Spinal cord (tissue), 10 donors: Measurements from ENCODE around the gene CSNK2A1. TPM values are rescaled to one million over a fixed set of nuclear protein-coding genes. Genes with fewer than 3 reads are reported as not detected.

ENCODE experiments used
- DNase-seq, 6 donors: peaks; one replicate each; pipeline versions ENCODE4 v3.0.0 to v3.0.0-alpha.2; 2013 to 2015; ENCODE audit warnings: low spot score in 6 of 6, low read depth in 4 of 6
- H3K27ac ChIP-seq: one replicate; pipeline ENCODE4 v1.5.1; 2013; ENCODE audit warnings: low read depth, low read length, control low read depth
- H3K27me3 ChIP-seq: one replicate; pipeline ENCODE4 v1.6.1; 2013; ENCODE audit warnings: low read length; ENCODE audit not compliant: control insufficient read depth, insufficient read depth
- H3K36me3 ChIP-seq: one replicate; pipeline ENCODE4 v1.6.1; 2013; ENCODE audit warnings: low read length; ENCODE audit not compliant: control insufficient read depth, insufficient read depth
- H3K4me1 ChIP-seq: one replicate; pipeline ENCODE4 v1.6.1; 2013; ENCODE audit warnings: low read length; ENCODE audit not compliant: control insufficient read depth, insufficient read depth
- H3K4me3 ChIP-seq: one replicate; pipeline ENCODE4 v1.5.1; 2013; ENCODE audit warnings: low read depth, low read length, control low read depth
- H3K9me3 ChIP-seq: one replicate; pipeline ENCODE4 v1.6.1; 2013; ENCODE audit warnings: low read length; ENCODE audit not compliant: control insufficient read depth, insufficient read depth
- WGBS: methylation state at CpG from one replicate; pipeline ENCODE4 v1.1.5; 2013; ENCODE audit warnings: missing lambda C conversion rate; ENCODE audit not compliant: insufficient coverage; 5-methylcytosine and 5-hydroxymethylcytosine counted together
- long read RNA-seq, 4 donors: transcript quantifications; one replicate each; lab custom pipeline, GENCODE V29; 2026
- polyA plus RNA-seq, 2 donors: library from polyadenylated mRNA; unstranded; fragments of 120-200 nt; gene quantifications; one replicate each; pipeline ENCODE4 v1.2.1, GENCODE V29; 2013; ENCODE audit not compliant: insufficient read length in 2 of 2
- total RNA-seq, 2 donors: library from RNA; depleted of rRNA in 1 of 2; stranded (reverse); fragments of 120-200 nt in 1 of 2; fragments of >200 nt in 1 of 2; gene quantifications; one replicate each; pipeline versions ENCODE4 v1.2.3 to v1.2.4, GENCODE V29; 2013 to 2014
- donor health status: healthy.

The CSNK2A1 gene
- total RNA-seq = 100 to 1,000 TPM; 161 to 164 TPM
- polyA plus RNA-seq = 100 to 1,000 TPM; 121 to 130 TPM
- long read RNA-seq, donor 1, full-length matches to known transcripts = 41 of 41 reads
- long read RNA-seq, donor 1, partial matches to known transcripts = 0 of 41 reads
- long read RNA-seq, donor 1, other reads (novel, unspliced or antisense) = 0 of 41 reads
- long read RNA-seq, donor 2, full-length matches to known transcripts = 11 of 11 reads
- long read RNA-seq, donor 2, partial matches to known transcripts = 0 of 11 reads
- long read RNA-seq, donor 2, other reads (novel, unspliced or antisense) = 0 of 11 reads
- long read RNA-seq, donor 3, full-length matches to known transcripts = 19 of 26 reads
- long read RNA-seq, donor 3, partial matches to known transcripts = 7 of 26 reads
- long read RNA-seq, donor 3, other reads (novel, unspliced or antisense) = 0 of 26 reads
- long read RNA-seq, donor 4, full-length matches to known transcripts = 17 of 27 reads
- long read RNA-seq, donor 4, partial matches to known transcripts = 10 of 27 reads
- long read RNA-seq, donor 4, other reads (novel, unspliced or antisense) = 0 of 27 reads

DNA sequence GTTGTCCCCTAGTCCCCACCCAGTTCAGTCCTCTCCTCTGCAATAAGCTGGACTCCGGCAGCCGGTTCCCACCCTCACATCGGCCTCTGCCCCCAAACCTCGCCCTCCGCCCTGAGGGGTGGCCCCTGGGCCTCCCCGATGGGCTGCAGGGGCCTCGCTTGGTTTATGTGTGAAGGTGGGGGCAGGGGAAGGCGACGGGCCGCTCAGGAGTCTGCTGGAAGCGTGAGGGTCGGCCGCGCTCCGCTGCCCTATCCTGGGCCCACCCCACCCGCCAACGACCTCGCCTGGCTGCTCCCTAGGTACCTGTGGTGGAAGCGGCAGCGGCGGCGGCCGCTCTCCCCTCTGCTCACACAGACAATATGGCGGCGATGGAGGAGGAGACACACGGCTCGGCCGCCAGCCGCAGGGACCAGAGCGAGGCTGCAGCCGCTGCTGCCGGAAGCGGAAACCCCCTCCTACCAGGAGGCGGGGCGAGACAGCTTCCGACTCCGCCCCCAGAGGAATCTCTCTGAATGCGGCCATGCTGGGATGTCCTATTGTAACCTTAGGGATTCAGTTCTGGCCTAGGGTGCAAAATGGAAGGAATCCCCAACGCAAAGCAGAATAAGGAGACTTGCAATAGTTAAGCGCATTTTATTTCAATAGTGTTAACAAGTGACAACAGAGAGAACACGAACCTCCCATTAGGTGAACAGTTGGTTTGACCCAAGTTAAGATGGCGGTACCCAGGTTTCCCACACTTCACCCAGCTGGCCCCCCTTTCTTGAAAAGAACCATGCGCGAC is at the start of gene CSNK2A1:
CSNK2A1 (minus strand) TSS at position 422 of the 784 bp plus-strand sequence. CDS start 35,239 bp downstream, outside the sequence.
- no peaks in the 10 kb centered on the region for H3K36me3 ChIP-seq
- no peaks in the 10 kb centered on the region for H3K27me3 ChIP-seq
- H3K9me3 ChIP-seq = peaks cover 2% of the 10 kb centered on the region
- DNase-seq = peak; percentile 95 to 99 (median 98)
- peak within 1 kb of the TSS; percentile 98 for H3K4me3 ChIP-seq
- peaks cover 7% of the 10 kb centered on the region for H3K4me1 ChIP-seq
- 0% methylated on average over 34 of the region's 44 CpGs for WGBS
- H3K27ac ChIP-seq = peak within 1 kb of the TSS; percentile 91

DNA sequence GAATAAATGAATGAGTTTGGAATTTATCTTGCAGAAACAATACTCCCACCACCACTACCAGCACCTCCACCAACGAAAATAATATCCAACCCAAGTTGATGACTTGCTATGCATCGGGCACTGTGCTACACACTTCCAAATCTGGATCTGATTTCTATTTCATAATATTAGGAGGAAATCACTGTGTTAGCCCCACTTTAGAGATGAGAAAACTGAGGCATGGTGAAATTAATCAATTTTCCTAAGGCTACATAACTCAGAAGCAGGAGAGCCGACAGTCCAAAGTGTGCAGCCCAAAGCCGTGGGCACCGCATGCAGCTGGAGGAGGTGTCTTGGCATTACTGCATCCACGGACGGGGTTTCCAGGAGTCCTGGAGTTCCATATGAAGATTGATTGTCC is 48.9 kb upstream of the CSNK2A1 start:
- Histone ChIP-seq H3K4me1 (peaks cover 3% of the 10 kb centered on the region), H3K27me3 (no peaks in the 10 kb centered on the region), H3K27ac (no peak overlapping the region), H3K36me3 (no peaks in the 10 kb centered on the region), H3K4me3 (no peak overlapping the region), H3K9me3 (no peaks in the 10 kb centered on the region)
- no peak for DNase-seq
- WGBS = 91% methylated on average over 5 of the region's 7 CpGs

DNA sequence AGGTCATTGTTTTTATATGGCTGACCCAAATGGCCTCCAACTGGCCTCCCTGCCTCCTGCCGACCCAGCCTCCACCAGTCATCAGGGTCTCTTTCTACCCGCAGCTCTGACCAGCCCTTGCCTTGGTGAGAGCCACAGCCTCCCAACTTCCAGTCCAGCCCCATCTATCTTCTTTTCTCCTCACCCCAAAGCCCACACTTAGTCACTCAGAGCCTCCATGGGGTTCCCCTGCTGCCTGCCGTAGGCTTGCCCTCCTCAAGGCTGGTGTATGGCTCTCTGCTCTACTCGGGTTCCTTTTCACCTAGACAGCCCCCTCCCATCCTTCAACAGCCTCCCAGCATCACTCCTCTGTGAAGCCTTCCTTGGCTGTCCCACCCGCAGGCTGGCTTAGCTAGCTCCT is 48.4 kb upstream of the CSNK2A1 start:
- 87% methylated on average over 4 of the region's 5 CpGs for WGBS
- no peaks in the 10 kb centered on the region for H3K9me3 ChIP-seq
- no peak overlapping the region for H3K4me3 ChIP-seq
- H3K36me3 ChIP-seq = no peaks in the 10 kb centered on the region
- H3K27me3 ChIP-seq = no peaks in the 10 kb centered on the region
- no peak for DNase-seq
- peaks cover 3% of the 10 kb centered on the region for H3K4me1 ChIP-seq
- no peak overlapping the region for H3K27ac ChIP-seq

DNA sequence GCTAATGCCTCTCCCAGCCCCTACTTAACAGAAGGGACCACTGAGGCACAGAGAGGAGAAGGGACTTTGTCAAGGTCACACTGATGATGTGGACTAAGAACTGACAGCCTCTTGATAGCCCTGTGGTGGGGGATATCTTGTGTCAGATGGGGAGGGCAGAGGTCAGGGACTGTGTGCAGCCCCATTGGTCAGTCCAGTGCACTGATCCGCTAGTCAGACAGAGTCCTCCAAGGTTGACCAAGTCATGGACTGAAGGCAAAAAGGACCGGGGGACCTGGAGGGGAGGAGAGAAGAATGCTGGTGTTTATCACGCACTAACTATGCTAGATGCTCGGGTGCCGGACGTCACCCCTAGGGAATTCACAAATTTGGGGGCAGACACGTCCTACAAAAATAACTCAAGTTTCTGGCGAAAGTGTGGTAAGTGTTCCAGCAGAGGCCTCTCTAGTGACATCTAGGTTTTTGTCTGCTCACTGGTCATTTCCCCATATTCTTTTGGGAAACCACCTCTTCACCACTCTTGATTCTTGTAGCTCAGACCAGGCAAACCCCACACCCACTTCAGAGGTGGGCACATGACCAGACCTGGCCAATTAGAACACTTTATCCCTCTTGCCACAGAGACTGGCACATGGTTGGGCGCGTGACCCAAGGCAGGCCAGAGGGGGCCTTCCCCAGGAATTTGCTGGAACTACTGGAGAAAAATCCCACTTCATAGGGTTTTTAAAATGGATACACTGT is 45.5 kb upstream of the CSNK2A1 start:
- Histone ChIP-seq H3K4me1 (no peaks in the 10 kb centered on the region), H3K36me3 (no peaks in the 10 kb centered on the region), H3K27ac (no peak overlapping the region), H3K27me3 (no peaks in the 10 kb centered on the region), H3K4me3 (no peak overlapping the region), H3K9me3 (no peaks in the 10 kb centered on the region)
- 83% methylated on average over 9 of the region's 10 CpGs for WGBS
- DNase-seq = no peak

DNA sequence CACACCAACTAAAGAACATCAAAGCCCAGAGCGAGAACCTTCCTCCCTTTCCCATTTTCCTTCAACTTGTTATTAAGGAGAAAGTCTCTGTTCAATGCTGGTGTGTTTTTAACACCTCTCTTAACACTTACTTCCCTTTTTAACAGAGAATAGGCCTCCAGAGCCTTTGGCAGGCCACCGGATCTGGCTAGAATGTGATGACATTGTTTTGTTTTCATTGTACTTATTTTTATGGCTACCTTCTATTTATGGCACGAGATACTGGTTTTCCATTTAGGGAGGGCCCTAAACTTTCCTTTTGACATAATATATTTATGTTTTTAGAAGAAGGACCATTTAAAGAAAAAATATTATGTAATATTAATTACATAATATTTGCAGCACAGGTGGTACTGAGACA is 44.9 kb upstream of the CSNK2A1 start:
- Histone ChIP-seq H3K27me3 (no peaks in the 10 kb centered on the region), H3K4me1 (no peaks in the 10 kb centered on the region), H3K4me3 (no peak overlapping the region), H3K36me3 (no peaks in the 10 kb centered on the region), H3K27ac (no peak overlapping the region), H3K9me3 (no peaks in the 10 kb centered on the region)
- no CpG with 5 or more reads among the region's 3 CpGs for WGBS
- DNase-seq = no peak

DNA sequence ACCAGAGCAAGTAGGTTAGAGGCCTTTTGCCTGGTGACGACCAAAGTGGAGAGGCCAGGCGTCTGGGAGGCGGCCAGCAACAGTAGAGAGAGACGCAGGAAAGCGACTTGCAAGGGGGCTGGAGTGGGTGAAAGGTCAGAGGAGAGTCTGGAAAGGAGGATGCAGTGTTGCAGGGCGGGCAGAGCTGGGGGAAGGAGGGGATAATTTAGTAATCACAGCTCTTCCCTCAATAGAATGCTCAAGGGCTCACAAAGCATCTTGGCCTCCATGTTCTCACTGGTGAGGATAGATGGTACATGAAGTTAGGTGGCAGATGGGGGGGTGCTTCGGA is 41.3 kb upstream of the CSNK2A1 start:
- no peak overlapping the region for H3K27ac ChIP-seq
- no peak overlapping the region for H3K4me3 ChIP-seq
- no peaks in the 10 kb centered on the region for H3K36me3 ChIP-seq
- no peak for DNase-seq
- no peaks in the 10 kb centered on the region for H3K4me1 ChIP-seq
- H3K9me3 ChIP-seq = no peaks in the 10 kb centered on the region
- WGBS = 74% methylated on average over 5 of the region's 7 CpGs
- no peaks in the 10 kb centered on the region for H3K27me3 ChIP-seq

DNA sequence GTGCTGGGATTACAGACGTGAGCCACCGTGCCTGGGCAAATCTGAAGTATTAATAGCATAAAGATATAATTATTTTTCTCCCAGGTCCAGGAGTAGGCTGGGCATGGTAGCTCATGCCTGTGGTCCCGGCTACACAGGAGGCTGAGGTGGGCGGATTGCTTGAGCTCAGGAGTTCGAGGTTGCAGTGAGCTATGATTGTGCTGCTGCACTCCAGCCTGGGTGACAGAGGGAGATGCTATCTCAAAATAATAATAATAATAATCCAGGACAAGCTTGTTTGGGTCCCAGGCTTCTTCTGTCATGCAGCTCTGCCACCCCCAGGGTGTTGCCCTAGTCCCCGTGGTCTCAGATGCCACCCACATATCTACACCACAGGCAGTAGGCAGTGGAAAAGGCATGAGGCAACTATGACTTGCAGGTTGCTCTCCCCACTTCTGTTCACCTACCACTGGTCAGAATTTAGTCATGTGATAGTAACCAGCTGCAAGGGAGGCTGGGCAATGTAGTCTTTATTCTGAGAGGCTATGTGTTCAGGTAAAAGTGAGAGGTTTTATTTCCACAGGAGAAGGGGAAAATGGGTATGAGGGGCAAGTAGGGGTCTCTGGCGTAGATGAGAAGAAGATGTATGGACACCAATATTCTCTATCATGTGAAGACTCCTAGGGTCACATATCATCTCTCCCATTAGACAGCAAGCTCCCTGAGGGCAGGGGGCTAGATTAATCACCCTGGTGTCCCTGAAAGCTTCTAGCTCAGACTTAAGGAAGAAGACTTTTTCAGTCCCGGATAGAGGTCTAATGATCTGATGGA is 40.8 kb upstream of the CSNK2A1 start:
- Histone ChIP-seq H3K27me3 (no peaks in the 10 kb centered on the region), H3K27ac (no peak overlapping the region), H3K4me1 (no peaks in the 10 kb centered on the region), H3K9me3 (no peaks in the 10 kb centered on the region), H3K36me3 (no peaks in the 10 kb centered on the region), H3K4me3 (no peak overlapping the region)
- 85% methylated on average over 1 of the region's 8 CpGs for WGBS
- DNase-seq = peak in 1 of 6 donors; percentile 63

DNA sequence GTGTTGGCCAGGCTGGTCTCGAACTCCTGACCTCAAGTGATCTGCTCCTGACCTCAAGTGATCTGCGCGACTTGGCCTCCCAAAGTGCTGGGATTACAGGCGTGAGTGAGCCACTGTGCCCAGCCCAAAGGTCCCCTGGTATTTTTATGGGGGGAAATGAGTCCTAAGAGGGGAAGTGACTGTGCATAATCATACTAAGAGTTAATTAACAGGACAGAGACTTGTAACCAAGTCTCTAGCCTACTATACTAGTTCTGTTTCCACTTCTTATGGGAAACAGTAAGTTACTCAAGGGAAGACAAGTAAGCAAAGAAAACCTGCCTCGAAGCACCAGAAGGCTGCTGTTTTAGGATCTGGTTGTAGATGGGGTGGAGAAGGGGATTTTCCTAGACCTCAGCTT is 38.6 kb upstream of the CSNK2A1 start:
- 83% methylated on average over 4 of the region's 5 CpGs for WGBS
- H3K27ac ChIP-seq = no peak overlapping the region
- H3K27me3 ChIP-seq = no peaks in the 10 kb centered on the region
- H3K36me3 ChIP-seq = no peaks in the 10 kb centered on the region
- no peaks in the 10 kb centered on the region for H3K9me3 ChIP-seq
- DNase-seq = no peak
- no peaks in the 10 kb centered on the region for H3K4me1 ChIP-seq
- H3K4me3 ChIP-seq = no peak overlapping the region
